Activated naive CD4-positive, alpha-beta T cell treated with anti-CD3 and anti-CD28 coated beads, Interleukin-2, amount 50 U/mL, for 72 hours (primary cell): ENCODE measurements around the gene C8A. TPM values are rescaled to one million over a fixed set of nuclear protein-coding genes. Genes with fewer than 3 reads are reported as not detected.

Experiments used
- ATAC-seq, 2 donors: fragments of 150-1000 bp; cut with Tn5 transposase; 2 replicates each; pipeline ENCODE4 v1.10.0; 2021; ENCODE audit warnings: mild to moderate bottlenecking in 2 of 2, moderate library complexity in 2 of 2
- DNase-seq, 2 donors: peaks; one replicate each; pipeline ENCODE4 v3.0.0; 2021 to 2022; ENCODE audit warnings: low spot score in 2 of 2
- H3K27ac Mint-ChIP-seq, 2 donors: one replicate each; pipeline ENCODE4 v1.8.0; 2022; ENCODE audit warnings: mild to moderate bottlenecking in 2 of 2, mixed read lengths in 2 of 2
- H3K36me3 Mint-ChIP-seq, 2 donors: one replicate each; pipeline ENCODE4 v1.8.0; 2022; ENCODE audit warnings: mixed read lengths in 2 of 2
- H3K9me3 Mint-ChIP-seq, 2 donors: one replicate each; pipeline ENCODE4 v1.8.0; 2022; ENCODE audit warnings: mixed read lengths in 2 of 2
- total RNA-seq, 2 donors: library from RNA; stranded (reverse); gene quantifications; one replicate each; pipeline ENCODE4 v1.2.3, GENCODE V29; 2022

The C8A gene
- not detected for total RNA-seq

DNA sequence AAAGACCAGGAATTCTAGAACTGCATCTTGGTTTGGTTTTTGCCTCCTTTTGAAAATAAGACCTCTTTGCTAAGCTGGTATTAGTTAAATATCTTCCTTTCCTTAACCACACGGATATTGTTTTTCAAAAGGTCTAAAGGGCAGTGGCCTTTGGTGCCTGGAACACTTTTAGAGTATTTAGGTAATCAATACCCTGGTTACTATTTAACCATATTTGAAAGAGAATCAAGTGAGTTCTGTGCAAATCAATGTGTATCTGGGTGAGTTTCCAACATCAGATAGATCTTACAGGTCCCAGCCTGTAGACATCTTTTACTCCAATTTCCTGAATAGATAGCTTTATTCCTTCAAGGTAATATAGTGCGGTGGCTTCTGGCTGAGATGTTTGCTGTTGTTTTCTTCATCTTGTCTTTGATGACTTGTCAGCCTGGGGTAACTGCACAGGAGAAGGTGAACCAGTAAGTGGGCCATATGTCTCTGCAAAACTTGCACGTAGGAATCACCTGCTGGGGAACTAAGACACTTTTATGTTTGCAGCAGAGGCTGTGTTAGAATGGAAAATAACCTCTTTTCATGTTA, at the start of gene C8A:
C8A (plus strand) TSS at position 277 of the 579 bp plus-strand sequence; CDS start at position 382, 105 bp downstream.
- Mint-ChIP-seq H3K36me3 (no peaks in the 10 kb centered on the region), H3K9me3 (no peaks in the 10 kb centered on the region), H3K27ac (no peak within 1 kb of the TSS)
- no peak for DNase-seq
- ATAC-seq = no peak

DNA sequence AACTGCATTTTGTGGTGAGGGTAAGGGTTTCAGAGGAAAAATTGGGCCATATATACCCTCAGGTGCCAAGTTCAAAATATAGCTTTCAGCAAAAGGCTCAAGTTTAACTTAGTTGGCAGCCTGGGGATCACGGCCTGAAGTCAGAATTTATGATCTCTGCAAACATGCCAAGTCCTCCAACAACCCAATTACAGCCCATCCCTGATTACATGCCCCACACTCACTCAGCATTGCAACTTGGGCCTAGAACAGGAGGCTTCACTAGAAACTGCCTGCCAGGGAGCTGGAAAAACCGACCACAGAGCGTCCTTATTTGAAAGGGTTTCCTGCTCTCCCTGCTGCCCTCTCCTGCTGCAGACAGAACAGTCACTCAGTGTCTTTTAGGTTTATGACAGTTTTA, 47.8 kb upstream of the C8A start:
- H3K9me3 Mint-ChIP-seq = no peaks in the 10 kb centered on the region
- H3K36me3 Mint-ChIP-seq = no peaks in the 10 kb centered on the region
- DNase-seq (no peak), ATAC-seq (no peak)
- H3K27ac Mint-ChIP-seq = no peak overlapping the region

DNA sequence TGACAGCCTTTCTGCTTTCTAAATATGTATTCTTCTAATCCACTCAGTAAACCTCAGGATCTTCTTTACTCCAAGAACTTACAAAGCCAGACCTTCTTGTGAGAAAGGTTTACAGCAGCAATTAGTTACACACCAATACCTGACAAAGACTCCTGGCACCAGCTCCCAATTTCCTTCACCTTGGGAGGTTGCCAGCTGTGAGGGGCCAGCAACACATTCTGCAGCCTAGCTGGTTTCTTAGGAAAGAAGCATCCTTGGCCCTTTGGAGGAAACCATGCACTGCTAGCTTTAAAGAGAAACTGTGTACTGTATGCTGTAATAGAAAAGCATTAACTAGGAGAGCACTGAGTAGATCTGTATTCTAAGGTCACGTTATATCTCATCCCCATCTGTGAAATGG, 46.2 kb upstream of the C8A start:
- H3K9me3 Mint-ChIP-seq = no peaks in the 10 kb centered on the region
- no peak overlapping the region for H3K27ac Mint-ChIP-seq
- no peak for ATAC-seq
- DNase-seq = no peak
- no peaks in the 10 kb centered on the region for H3K36me3 Mint-ChIP-seq

DNA sequence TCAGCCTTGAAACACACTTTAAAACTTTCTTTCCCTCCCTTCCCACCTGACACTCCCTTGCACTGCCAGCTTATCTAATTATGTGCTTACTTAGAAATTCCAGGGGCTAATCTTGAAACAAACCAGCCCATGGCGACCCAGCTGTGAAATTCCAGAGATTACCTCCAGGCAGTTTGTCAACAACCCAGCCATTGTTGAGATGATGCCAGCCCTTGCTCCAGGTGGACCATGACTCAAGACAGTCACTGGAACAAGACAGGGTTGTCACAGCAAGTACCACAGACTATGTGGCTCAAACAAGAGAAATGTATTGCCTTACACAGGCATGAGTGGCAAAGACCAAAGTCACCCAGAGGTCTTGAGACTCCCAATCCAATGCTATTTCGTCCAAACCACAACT, 43.3 kb upstream of the C8A start:
- peaks cover 0 to 5% of the 10 kb centered on the region in 2 donors for H3K36me3 Mint-ChIP-seq
- peaks cover 6% of the 10 kb centered on the region in 2 donors for H3K9me3 Mint-ChIP-seq
- ATAC-seq (no peak), DNase-seq (no peak)
- H3K27ac Mint-ChIP-seq = no peak overlapping the region

DNA sequence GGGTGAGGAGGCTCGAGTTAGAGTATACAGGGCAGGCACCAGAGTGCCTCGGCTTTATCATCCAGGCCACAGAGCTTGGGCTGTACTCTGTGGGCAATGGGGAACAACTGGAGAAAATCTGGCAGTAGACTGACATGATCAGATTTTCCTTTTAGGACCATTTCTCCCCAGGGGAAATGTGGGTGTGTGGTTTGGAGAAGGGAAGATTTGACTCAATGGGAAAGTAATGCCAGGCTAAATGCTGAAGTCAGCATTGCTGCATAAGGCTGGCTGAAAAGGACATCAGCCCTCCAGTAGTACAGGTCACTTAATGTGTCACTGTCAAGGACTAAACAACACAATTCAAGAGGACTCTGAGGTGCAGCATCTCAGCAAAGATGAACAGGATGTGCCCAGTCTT, 40.4 kb upstream of the C8A start:
- Mint-ChIP-seq H3K27ac (no peak overlapping the region), H3K9me3 (peaks cover 6% of the 10 kb centered on the region in 2 donors), H3K36me3 (peaks cover 0 to 5% of the 10 kb centered on the region in 2 donors)
- DNase-seq = no peak
- no peak for ATAC-seq

DNA sequence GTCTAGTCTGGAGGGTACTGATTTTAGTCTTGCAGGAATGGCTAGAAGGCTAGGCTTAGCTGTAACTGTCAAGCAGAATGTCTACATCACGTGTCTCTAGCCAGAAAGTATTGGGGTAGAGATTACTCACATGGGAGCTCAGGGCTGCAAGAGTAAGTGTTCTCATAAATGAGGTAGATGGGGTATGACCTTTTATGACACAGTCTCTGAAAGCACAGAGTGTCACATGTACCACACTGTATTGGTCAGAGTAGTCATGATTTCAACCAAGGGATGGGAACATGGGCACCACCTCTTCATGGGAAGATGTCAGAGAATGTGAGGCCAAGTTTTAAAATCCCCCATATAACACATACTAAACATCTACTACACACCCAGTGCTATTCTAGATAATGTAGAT, 38.3 kb upstream of the C8A start:
- H3K36me3 Mint-ChIP-seq = peaks cover 0 to 5% of the 10 kb centered on the region in 2 donors
- DNase-seq (no peak), ATAC-seq (peak; percentile 41 to 49)
- no peak overlapping the region for H3K27ac Mint-ChIP-seq
- peaks cover 6% of the 10 kb centered on the region in 2 donors for H3K9me3 Mint-ChIP-seq

DNA sequence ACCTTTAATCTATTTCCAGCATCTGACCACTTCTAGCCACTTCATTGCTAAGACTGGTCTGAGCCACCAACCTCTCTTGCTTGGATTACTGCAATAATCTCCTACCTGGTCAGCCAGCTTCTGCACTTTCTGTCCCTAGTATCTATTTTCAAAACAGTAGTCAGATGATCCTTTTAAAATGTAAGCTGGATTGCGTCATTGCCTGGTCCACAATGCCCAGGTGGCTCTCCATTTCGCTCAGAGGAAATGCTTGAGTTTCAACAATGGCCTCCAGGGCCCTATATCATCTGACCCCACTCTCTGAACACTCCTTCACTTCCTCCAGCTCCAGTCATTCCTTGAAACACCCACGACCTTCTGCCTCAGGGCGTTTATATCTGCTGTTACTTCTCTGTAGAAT, 37.7 kb upstream of the C8A start:
- peaks cover 6% of the 10 kb centered on the region in 2 donors for H3K9me3 Mint-ChIP-seq
- peak in 1 of 2 donors; percentile 67 for ATAC-seq

DNA sequence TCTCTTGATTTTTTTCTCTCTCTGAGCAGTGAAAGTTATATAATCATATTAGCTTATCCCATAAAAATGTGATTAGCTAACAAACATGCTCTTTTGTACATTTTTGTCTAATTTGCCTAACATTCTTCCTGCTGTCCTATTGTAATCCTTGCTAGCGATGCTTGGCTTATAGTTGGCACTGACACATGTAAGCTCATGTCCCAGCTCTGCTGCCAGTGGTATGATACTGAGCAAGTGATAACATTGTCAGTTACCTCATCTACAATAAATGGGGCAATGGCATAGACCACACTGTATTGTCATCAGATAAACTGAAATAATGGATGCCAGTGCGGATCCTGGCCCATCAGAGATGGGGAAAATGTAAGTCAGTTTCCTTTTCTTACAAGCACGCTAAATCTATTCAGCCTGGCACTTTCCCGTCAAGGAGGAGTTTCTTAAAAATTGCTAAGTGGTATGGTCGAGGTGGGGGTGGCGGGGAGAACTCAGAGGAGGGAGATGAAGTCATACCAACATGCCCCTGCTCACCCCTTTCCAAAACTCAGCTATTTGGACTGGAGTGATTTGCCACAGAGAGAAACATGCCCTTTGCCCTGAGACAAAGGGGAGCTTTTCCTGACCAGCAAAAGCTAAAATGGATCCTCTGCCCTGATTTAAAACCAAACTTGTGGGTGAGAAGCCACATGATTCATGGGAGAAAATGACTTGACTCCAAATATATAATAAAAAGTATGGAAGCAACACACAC, 36.7 kb upstream of the C8A start:
- no peak for ATAC-seq
- Mint-ChIP-seq H3K27ac (no peak overlapping the region), H3K9me3 (peaks cover 6% of the 10 kb centered on the region in 2 donors), H3K36me3 (peaks cover 0 to 5% of the 10 kb centered on the region in 2 donors)
- DNase-seq = no peak

More for the DNA sequence above, 37.7 kb upstream of the C8A start:
- Mint-ChIP-seq H3K27ac (no peak overlapping the region), H3K36me3 (peaks cover 0 to 5% of the 10 kb centered on the region in 2 donors)
- no peak for DNase-seq

DNA sequence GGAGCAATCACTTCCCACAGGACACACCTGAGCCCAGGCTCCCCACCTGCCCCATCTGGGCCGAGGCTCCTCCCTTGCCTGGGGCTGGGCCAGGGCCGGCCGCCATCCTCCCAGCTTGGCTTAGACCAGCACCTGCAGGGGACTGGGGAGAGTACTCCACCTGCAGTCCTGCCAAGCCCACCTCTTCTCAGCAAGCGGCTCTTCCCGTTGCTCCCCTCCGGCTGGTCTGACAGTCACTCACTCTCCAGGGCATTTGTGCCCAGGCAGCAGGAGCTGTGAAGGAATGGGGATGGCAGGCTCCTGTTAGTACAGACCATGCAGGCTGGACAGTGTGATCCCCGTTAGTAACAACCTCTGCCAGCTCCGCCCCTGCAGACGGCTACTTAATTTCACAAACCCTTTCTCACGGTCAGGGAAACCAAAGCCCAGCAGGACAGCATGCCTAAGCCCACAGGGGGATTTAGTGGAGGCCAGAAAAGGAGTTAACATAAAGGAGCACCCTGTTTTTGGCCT, 35.2 kb upstream of the C8A start, which contains the start of gene FYB2:
FYB2 (minus strand) TSS at position 18 of the 513 bp plus-strand sequence. CDS start 114 bp downstream, outside the sequence.
- DNase-seq = no peak
- H3K9me3 Mint-ChIP-seq = peaks cover 6% of the 10 kb centered on the region in 2 donors
- ATAC-seq = no peak
- H3K27ac Mint-ChIP-seq = no peak within 1 kb of the TSS
- H3K36me3 Mint-ChIP-seq = peaks cover 0 to 5% of the 10 kb centered on the region in 2 donors

DNA sequence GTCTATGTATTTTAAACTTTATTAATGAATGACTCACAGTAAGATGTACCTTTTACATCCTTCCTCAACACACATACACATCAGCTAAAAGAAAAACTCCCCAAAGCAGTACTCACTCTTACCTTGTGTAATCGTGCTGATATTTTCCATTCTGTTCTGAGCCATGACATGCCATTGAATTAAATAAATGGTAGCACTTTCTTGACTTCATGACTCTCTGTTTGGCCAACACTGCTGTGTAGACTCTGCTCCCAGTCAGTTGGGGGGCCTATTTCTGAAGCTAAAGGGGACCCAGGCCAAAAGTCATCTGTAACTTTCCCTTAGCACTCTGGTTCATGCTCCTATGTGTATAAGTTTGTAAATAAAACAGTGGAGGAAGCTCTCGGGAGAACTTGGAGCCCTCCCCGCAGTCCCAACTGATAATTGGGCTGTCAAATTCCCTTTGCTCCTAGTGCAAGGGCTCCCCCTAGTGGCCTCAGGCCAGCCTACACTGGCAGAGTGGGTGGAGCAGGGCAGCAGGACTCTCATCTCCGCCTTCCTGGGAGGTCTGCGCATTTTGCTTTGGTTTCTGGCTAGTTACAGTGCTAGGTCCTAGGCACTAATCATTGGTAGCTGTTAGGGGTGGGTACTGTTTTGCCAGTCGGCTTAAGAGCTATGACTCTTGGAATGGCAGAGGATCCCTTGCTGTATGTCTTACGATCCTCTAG, 33.7 kb upstream of the C8A start:
- Mint-ChIP-seq H3K9me3 (no peaks in the 10 kb centered on the region), H3K27ac (no peak overlapping the region), H3K36me3 (no peaks in the 10 kb centered on the region)
- ATAC-seq (peak; percentile 61 to 79), DNase-seq (peak; percentile 57 to 83)

DNA sequence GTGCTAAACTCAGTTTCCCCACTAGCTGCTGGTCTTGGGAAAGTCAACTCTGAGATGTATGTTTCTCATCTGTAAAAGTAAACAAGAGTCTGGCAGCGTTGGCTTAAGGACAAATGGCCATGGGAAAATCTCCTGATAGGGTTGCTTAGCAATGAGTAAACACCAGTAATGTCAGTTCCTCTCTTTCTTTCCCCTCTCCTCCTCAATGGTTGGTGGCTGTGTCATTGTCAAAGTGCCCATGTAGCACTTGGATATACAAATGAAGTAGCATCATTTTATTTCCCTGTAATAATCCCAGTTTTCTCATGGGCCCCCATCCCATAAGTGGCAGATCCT, 33.2 kb upstream of the C8A start:
- Mint-ChIP-seq H3K36me3 (no peaks in the 10 kb centered on the region), H3K27ac (no peak overlapping the region), H3K9me3 (no peaks in the 10 kb centered on the region)
- ATAC-seq = no peak
- no peak for DNase-seq

DNA sequence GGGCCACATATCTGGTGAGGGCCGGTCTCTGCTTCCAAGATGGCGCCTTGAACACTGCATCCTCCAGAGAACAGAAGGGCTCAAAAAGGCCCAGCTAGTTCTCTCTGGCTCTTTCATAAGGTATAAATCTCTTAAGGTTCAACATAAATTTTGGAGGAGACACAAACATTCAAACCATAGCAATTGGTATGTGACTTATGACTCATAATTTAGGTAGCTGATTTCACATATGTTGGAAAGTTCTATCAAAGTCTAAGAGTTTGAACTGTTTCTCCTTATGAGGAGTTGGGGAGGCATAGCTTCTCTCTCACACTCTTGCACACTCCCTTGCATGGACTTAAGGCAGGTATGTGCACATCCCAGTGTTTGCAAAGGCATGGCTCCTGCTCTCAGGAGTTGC, 30.3 kb upstream of the C8A start:
- no peak overlapping the region for H3K27ac Mint-ChIP-seq
- H3K9me3 Mint-ChIP-seq = no peaks in the 10 kb centered on the region
- DNase-seq (no peak), ATAC-seq (no peak)
- no peaks in the 10 kb centered on the region for H3K36me3 Mint-ChIP-seq

DNA sequence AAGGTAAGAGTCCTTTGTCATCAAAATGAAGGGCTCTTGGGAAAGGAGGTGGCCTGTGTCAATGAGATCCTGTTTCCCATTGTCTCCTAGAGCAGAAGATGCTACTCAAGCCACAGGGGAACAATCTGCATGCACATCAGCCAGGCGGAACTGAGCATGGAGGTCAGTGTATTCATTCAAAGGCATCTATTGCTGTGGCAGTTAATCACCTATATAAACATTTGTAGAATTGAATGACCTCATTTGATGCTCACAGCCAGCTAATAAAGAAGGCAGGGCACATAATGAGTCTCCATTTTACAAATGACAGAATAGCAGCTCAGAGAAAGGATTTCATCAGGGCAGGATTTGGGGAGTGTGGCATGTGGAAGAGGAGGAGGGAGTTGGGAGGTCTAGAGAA, 29.7 kb upstream of the C8A start:
- no peak for DNase-seq
- Mint-ChIP-seq H3K36me3 (no peaks in the 10 kb centered on the region), H3K9me3 (no peaks in the 10 kb centered on the region), H3K27ac (no peak overlapping the region)
- no peak for ATAC-seq

DNA sequence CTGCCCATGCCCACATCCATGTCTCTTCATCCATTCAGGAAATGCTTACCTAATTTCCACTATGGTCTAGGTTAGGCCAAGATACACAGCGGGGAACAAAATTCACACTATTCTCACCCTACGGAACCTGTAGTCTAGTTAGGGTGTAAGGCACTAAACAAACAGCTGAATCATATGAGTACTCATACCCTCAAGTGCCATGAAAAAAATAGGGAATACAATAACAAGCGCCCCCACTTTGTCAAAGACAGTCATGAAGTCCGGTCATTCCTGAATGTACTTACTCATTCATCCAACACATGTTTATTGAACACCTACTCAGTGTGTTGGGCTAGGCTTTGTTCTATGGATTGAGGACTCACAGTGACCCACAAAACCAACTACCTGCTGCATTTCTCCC, 29.2 kb upstream of the C8A start:
- Mint-ChIP-seq H3K27ac (no peak overlapping the region), H3K9me3 (no peaks in the 10 kb centered on the region), H3K36me3 (no peaks in the 10 kb centered on the region)
- DNase-seq (no peak), ATAC-seq (no peak)

DNA sequence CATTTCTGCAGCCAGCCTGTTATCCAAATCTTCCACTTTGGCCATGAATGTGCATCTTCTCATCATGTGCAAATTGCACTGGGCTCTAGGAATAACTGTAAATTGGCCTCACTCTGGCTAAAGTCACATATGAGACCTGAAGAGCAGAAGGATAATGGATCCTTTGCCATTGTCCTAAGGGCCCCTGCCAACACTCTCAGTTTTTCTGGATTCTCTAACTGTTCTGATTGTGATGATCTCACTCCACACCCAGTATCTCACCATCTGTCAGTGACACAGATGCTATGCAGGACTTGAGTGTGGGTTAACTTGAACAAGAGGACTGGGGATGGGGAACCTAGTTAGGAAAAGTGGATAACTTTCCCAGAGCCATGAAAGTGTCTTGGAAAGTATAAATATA, 26.9 kb upstream of the C8A start:
- DNase-seq (no peak), ATAC-seq (no peak)
- no peaks in the 10 kb centered on the region for H3K36me3 Mint-ChIP-seq
- no peak overlapping the region for H3K27ac Mint-ChIP-seq
- H3K9me3 Mint-ChIP-seq = no peaks in the 10 kb centered on the region

DNA sequence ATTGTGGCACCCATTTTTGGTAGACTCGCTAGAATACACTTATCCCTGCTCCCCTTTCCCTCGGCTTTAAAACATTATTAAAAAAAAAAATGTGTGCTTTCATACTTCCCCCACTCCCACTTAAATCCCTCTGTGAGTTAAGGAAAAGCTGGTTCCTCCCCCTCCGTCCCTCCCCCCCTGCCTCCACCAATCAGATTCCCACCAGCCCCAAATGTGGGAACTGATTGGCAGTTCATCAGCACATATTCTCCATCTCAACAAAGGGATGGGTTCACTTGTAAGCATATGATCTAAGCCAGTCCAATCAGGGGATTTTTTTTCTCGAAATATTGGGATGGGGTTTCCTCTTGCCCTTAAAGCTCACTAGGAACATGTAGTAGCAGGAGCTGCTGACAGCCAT, 24.5 kb upstream of the C8A start:
- no peak for ATAC-seq
- Mint-ChIP-seq H3K9me3 (no peaks in the 10 kb centered on the region), H3K27ac (no peak overlapping the region), H3K36me3 (no peaks in the 10 kb centered on the region)
- no peak for DNase-seq
